GM21515 (cell line): ENCODE measurements around the gene CXorf58.
"Not testable (repeated sequence)": the region's sequence is repeated elsewhere in the genome, so short reads cannot be mapped to it uniquely, and the experiment has no call there.

Experiments used
- ATAC-seq: cut with Tn5 transposase; IDR thresholded peaks from one replicate; pipeline ENCODE4 v1.9.1; 2021; ENCODE audit not compliant: unreplicated experiment

The CXorf58 gene

DNA sequence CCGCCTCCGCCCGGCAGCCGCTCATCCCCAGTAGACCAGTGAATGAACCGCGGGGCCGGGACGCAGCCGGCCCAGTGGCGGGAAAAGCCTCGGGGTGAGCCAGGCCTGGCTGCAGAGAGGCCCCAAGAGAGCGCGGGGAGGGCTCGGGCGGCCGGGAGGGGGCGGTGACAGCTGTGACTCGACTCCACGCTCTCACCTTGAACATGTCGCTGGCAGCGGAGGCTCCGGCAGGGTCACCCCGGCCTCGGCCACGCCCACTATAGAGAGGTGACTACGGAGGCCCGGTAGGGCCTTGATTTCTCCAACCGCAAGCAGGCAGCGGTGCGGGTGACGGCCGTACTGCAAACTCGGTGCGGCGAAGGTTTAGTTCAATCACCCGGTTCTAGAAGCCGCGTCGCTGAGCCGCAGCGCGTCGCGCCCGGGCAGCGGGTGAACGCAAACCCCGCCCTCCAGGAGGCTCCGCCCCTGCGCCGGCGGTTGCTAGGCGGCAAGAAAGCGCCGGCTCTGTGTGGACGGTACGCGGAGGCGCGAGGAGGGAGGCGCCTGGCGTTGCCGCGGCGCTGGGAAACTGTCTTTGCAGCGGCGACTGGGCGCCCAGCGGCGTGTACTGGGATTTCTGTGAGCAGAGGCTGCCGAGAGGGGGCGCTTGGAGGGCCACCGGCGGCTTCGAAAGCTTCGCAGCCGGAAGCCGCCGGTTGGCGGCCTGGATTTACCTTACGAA lies at the start of gene CXorf58, which contains the start of gene APOO:
Gene CXorf58 (plus strand): TSS at position 509 of the 721 bp plus-strand sequence. CDS start 2,297 bp downstream, outside the sequence.
Gene APOO (minus strand): TSS at position 441 of the 721 bp plus-strand sequence. CDS start 236 bp downstream, at position 205.
- ATAC-seq = peak; percentile 87

DNA sequence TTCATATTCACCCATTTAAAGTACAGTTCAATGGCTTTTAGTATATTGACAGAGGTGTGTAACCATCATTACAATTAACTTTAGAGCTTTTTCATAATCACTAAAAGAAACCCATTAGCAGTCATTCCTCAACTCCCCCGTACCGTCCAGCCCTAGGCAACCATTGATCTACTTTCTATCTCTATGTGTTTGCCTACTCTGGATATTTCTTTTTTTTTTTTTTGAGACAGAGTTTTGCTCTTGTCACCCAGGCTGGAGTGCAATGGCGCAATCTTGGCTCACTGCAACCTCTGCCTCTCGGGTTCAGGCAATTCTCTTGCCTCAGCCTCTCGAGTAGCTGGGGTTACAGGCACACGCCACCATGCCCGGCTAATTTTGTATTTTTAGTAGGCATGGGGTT lies 48.6 kb upstream of the CXorf58 start:
- not testable (repeated sequence) for ATAC-seq

- no peak for ATAC-seq
Measured at GRCh38 chrX:23861215-23861896, 46.5 kb upstream of the CXorf58 start.

DNA sequence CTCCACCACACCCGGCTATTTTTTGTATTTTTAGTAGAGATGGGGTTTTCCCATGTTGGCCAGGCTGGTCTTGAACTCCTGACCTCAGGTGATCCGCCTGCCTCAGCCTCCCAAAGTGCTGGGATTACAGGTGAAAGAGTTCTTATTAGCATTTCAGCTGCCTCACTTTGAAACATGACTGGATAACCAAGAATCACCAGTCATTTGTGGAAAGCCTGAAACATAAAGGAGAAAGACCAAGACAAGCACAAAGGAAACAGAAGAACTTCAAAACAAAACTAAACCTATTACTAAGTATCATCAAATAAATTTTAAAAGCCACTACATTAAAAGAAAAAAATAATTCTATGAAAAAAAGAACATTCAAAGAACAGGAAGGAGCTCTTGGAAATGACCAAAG lies 45.9 kb upstream of the CXorf58 start:
- ATAC-seq = not testable (repeated sequence)

GRCh38 chrX:23864742-23865326 lies 43.0 kb upstream of the CXorf58 start:
- ATAC-seq = no peak

DNA sequence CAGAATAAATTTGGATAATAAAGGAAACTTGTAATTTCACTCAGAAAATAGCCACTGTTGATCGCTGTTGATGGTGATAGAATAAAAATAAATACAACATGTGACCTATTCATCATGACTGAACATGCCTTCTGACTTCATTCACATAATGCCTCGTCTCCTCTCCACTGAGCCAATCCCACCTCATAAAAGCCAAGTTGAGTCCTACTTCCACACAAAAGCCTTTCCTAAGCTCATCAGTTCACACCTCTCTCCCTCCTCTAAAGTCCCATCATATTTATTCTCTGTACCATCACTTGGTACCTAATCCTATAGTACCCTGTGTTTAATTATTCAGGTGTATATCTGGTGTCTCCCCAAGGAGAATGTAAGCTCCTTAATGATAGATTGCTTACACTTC lies 37.8 kb upstream of the CXorf58 start:
- no peak for ATAC-seq

DNA sequence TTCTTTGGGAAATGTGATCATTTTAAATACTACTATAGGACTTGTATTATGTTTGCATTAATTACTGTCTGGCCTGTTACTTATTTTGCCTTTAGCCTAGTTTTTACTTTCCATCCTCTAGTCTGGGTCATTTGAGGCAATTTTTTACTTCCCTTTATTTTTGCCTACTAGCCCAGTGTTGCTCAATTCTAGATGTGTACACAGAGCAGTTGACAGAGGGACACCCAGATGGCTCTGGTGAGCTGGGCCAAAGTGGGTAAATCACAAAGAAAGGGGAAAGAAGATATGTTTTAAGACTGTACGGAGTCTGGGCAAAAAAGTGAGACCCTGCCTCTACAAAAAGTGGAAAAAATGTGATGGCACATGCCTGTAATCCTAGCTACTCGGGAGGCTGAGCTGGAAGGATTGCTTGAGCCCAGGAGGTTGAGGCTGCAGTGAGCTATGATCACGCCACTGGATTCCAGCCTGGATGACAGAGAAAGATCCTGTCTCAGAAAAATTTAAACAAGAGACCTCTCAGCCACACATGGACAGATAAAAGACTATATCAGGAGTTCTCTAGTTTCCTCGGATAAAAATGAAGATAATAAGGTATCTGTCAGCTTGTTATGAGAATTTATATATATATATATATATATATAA lies 35.8 kb upstream of the CXorf58 start:
- ATAC-seq = no peak

DNA sequence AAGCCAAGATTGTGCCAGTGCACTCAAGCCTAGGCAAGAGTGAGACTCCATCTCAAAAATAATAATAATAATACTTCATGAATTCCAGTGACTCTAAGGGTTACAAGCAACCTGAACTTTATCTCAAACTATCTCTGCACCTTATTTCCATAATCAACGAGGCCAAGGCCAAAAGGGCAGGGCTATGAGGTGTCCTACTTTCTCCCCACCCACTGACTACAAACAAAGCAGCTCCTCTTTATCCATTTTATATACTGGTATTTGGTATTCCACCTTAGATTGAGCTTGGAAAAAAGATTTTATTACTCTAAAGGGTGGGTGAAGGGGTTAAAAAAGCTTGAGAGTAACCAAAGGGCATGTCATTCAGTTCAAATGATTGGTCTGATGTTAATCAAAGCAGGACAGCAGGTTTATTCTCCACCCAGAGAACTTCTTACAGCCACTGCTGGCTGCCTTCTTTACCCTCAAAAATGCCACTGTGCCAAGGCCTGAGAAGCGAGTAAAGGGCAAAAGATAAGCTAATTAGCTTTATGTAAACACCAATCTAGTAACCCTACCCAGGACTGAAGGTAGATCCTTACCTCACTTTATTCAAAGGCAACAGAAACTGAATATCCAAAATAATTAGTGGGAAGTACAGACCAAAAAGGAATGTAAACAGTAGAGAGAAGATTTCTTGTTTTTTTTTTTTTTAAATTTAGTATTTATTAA lies 28.3 kb upstream of the CXorf58 start:
- no peak for ATAC-seq

- ATAC-seq = no peak
Measured at GRCh38 chrX:23883737-23884354, 24.0 kb upstream of the CXorf58 start.

- ATAC-seq = no peak
Measured at GRCh38 chrX:23884427-23885024, 23.3 kb upstream of the CXorf58 start.

- no peak for ATAC-seq
Measured at GRCh38 chrX:23885803-23886202, 22.0 kb upstream of the CXorf58 start.

DNA sequence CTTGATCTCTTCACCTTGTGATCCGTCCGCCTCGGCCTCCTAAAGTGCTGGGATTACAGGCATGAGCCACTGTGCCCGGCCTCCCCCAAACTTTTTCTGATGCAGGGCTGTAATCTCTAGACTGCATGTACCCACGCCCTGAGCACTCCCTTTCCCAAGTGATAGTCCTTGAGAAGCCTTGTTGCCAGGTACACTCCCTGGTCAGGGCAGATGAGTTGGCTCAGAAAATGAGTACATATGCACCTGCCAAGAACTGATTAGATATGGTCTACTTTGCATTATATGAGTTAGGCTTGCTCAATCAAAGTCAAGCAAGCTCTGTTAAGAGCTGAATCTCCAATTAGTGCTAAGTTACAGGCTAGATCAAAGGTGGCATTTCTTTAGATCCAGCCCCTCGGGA lies 20.4 kb upstream of the CXorf58 start:
- ATAC-seq = no peak

DNA sequence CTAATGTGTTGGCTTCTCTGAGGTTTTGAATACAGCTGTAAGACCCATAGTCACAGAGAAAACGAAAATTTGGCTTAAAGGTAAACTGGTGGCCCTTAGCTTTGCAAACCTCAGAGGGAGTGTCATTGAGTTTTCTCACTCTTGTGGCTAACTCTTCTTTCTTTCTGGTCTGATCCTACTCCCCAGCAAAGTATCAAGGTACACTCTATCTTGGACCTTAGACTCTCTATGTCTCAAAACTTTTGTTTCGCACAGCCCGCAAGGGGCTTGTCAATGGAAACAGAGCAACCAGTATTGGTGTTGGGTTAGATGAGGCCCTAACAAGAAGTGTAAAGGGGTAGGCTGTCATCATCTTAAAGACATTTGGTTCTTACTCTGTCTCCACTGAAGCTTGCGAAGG lies 19.9 kb upstream of the CXorf58 start:
- ATAC-seq = no peak

DNA sequence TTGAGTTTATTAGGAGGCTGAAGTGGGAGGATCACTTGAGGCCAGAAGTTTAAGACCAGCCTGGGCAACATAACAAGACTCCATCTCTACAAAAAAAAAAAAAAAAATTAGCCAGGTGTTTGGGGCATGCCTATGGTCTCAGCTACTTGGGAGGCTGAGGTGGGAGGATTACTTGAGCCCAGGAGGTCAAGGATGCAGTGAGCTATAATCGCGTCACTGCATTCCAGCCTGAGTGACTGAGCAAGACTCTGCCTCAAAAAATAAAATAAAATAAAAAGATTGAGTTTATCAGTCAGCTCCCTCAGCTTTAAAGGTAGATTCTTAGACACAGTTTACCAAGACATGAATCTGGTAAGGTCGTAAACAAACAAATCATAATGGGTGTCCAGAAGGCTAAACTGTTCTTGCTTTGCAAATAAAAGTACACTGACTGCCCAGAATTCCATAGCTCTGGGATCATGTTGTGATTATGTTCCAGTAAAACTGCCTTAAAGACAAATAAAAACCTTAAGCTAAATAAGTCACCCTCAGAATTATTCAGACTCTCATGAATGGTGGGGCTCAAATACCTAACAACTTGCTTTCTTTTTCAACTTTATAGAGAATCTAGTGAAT lies 18.8 kb upstream of the CXorf58 start:
- no peak for ATAC-seq

- ATAC-seq = no peak
Measured at GRCh38 chrX:23890933-23891332, 16.9 kb upstream of the CXorf58 start.

GRCh38 chrX:23894993-23895392 lies 12.8 kb upstream of the CXorf58 start:
- not testable (repeated sequence) for ATAC-seq

GRCh38 chrX:23896539-23896938 lies 11.3 kb upstream of the CXorf58 start:
- ATAC-seq = not testable (repeated sequence)

DNA sequence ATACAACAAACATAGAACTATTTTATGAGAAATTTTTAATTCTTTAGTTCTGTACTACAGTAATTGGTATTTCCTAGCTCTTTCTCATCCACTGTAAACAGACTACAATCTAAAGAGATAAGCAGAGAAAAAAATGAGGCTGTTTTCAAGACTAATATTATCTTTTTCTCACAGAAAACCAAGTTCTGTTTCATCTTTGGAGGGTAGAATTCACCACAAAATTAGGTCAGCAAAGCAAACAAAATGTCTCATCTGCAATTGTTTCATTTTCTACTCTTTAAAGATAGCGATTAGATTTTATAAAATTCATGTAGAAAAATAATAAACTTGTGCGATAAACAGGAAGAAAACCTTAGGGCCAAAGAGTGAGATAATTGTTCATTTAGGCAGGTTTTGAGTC lies 10.8 kb upstream of the CXorf58 start:
- ATAC-seq = no peak

DNA sequence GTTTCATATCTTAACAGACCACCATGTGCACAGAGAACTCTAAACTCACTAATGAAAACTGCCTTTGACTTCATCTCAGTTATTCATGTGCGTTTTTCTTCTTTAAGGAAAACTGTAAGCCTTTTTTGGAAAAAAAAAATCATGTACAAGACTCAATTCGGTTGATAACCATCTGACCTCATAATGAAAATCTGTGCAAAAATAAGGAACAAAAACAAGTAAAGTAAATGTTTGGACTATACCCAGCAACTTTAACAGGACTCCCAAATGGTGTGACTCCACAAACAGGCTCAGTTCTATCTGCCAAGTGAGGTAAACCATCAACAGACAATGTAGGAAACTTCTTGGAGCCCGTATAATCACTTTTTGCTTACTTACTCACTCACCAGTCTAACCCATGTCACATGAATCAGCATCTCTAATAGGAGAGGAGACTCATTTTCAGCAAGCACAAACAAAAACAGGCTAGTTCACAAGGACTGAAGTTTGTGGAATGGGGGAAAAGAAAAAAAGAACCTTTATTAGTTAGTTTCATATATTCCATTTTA lies 9.3 kb upstream of the CXorf58 start:
- no peak for ATAC-seq
